ENCODE data around the gene DPP4. TPM values are rescaled to one million over a fixed set of nuclear protein-coding genes. Genes with fewer than 3 reads are reported as not detected.
A peak's percentile ranks its signal among the peaks of the same experiment; 100 is the strongest.

The DPP4 gene
- total and polyA plus RNA-seq, 2 experiments from 2014 or later = 149 to 218 TPM

DNA sequence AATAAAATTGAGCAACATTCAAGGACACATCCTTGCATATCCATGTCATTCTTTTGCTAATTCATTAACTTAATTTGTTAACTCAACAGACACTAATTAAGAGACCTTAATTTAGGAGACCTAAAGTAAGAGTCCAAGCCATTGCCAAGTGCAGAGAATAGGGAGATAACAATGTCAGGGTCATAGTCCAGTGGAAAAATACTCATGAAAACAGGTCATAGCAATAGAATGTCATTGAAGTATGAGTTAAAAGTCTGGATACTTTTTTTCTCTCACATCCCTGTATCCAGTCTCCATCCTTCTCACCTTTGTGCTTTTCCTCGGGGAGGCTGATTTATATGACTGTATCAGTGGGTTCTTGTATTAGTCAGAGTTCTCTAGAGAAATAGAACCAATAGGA, 26.6 kb upstream of the DPP4 start:
- no peaks in the 10 kb centered on the region for H3K9me2 ChIP-seq (replicated peaks; ENCODE audit: insufficient read depth)
- H3K4me2 ChIP-seq = no peak overlapping the region
- DNase-seq (ENCODE audit: low spot score) = peak; percentile 35
- TF ChIP-seq EZH2 (IDR thresholded peaks at IDR 0.05; ENCODE audit: borderline replicate concordance) (no peak), EZH2phosphoT487 (IDR thresholded peaks at IDR 0.05; ENCODE audit: low read depth, severe bottlenecking, unreplicated experiment) (no peak)
- TF ChIP-seq, protein P1, sequence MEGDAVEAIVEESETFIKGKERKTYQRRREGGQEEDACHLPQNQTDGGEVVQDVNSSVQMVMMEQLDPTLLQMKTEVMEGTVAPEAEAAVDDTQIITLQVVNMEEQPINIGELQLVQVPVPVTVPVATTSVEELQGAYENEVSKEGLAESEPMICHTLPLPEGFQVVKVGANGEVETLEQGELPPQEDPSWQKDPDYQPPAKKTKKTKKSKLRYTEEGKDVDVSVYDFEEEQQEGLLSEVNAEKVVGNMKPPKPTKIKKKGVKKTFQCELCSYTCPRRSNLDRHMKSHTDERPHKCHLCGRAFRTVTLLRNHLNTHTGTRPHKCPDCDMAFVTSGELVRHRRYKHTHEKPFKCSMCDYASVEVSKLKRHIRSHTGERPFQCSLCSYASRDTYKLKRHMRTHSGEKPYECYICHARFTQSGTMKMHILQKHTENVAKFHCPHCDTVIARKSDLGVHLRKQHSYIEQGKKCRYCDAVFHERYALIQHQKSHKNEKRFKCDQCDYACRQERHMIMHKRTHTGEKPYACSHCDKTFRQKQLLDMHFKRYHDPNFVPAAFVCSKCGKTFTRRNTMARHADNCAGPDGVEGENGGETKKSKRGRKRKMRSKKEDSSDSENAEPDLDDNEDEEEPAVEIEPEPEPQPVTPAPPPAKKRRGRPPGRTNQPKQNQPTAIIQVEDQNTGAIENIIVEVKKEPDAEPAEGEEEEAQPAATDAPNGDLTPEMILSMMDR (IDR thresholded peaks at IDR 0.05; ENCODE audit: poor library complexity) = no peak
- H2AFZ ChIP-seq = no peak overlapping the region
- no peaks in the 10 kb centered on the region for H3K79me2 ChIP-seq
- H3K36me3 ChIP-seq (replicated peaks; ENCODE audit: insufficient read depth, low read depth) = no peaks in the 10 kb centered on the region
- no peaks in the 10 kb centered on the region for H3K4me1 ChIP-seq (ENCODE audit: insufficient read depth)
- 57% methylated on average over 1 of the region's 1 CpG for WGBS (ENCODE audit: low lambda C conversion rate, missing lambda C conversion rate)
- no peak overlapping the region for H3K4me3 ChIP-seq
- no peaks in the 10 kb centered on the region for H3K27me3 ChIP-seq
- no peaks in the 10 kb centered on the region for H4K20me1 ChIP-seq (ENCODE audit: insufficient read depth, poor library complexity, severe bottlenecking)
- peak overlapping the region; percentile 53 for H3K27ac ChIP-seq
- H3K9me3 ChIP-seq (ENCODE audit: low read depth) = no peaks in the 10 kb centered on the region

DNA sequence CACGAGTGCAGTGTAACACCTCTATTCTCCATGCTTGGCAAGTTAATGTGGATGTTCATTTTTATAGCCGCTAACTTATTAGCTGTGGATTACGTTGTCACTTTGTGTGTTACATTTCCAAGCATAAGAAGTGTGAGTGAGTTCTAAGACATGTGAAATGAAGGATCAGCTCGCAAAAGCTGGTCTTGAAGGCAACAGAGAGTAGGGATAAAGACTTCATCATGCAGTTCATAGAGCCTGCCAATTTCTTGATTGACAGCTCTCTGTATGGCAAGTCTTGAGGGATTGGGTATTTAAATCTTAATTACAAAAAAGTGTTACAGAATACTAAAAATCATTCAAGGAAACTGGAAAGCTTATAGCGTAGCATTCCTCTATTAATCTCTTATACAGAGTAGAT, 25.8 kb upstream of the DPP4 start:
- H3K36me3 ChIP-seq (replicated peaks; ENCODE audit: insufficient read depth, low read depth) = no peaks in the 10 kb centered on the region
- H4K20me1 ChIP-seq (ENCODE audit: insufficient read depth, poor library complexity, severe bottlenecking) = no peaks in the 10 kb centered on the region
- no peaks in the 10 kb centered on the region for H3K9me3 ChIP-seq (ENCODE audit: low read depth)
- no peak overlapping the region for H3K4me2 ChIP-seq
- H3K27me3 ChIP-seq = no peaks in the 10 kb centered on the region
- H3K4me1 ChIP-seq (ENCODE audit: insufficient read depth) = no peaks in the 10 kb centered on the region
- H2AFZ ChIP-seq = no peak overlapping the region
- no peaks in the 10 kb centered on the region for H3K79me2 ChIP-seq
- TF ChIP-seq, protein P1 (IDR thresholded peaks at IDR 0.05; ENCODE audit: poor library complexity) = no peak
- no peak for TF ChIP-seq EZH2phosphoT487 (IDR thresholded peaks at IDR 0.05; ENCODE audit: low read depth, severe bottlenecking, unreplicated experiment)
- TF ChIP-seq EZH2 (IDR thresholded peaks at IDR 0.05; ENCODE audit: borderline replicate concordance) = no peak
- 92% methylated on average over 5 of the region's 5 CpGs for WGBS (ENCODE audit: low lambda C conversion rate, missing lambda C conversion rate)
- H3K9me2 ChIP-seq (replicated peaks; ENCODE audit: insufficient read depth) = no peaks in the 10 kb centered on the region
- no peak overlapping the region for H3K27ac ChIP-seq
- no peak for DNase-seq (ENCODE audit: low spot score)
- H3K4me3 ChIP-seq = no peak overlapping the region

DNA sequence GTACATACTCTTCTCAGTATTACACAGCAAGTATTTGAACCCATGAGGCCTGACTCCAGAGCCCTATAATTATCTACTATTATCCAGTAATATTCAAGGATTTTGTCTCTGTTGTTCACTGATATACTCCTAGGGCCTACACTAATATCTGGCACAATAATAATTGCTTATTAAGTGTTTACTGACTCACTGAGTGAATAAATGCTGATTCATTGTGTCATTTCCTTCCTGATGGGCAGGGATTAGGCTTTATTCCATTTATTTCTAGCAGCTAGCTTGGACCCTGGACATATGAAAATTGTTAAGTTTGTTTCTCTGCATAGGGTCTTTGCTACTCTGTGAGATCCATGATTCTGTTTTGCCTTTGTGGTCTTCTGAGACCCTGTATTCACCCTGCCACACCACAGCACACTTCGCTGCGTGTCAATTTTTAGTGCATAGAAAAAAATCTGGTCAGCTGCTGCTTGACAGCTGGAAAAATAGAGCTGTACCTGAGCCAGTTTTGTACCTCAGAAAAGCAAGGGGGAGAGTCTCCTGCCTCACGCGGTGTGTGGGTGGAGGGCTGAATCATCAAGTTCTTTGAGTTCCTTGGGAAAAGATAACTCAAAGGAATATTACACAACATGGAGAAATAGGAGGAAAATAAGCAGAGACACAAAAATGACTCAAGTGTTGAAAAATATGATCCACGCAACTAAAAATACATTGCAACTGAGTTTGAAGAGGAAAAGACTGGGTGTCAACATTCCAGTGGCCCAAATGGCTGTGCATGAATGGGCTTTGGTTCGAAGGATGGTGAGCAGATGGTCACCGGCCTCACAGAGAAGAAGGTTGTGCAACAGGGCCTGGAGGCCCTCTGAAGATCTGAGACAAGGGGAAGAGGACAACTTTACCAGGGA, 18.9 kb upstream of the DPP4 start:
- H4K20me1 ChIP-seq (ENCODE audit: insufficient read depth, poor library complexity, severe bottlenecking) = no peaks in the 10 kb centered on the region
- H3K79me2 ChIP-seq = no peaks in the 10 kb centered on the region
- no peak overlapping the region for H3K4me3 ChIP-seq
- TF ChIP-seq EZH2 (IDR thresholded peaks at IDR 0.05; ENCODE audit: borderline replicate concordance) = no peak
- TF ChIP-seq EZH2phosphoT487 (IDR thresholded peaks at IDR 0.05; ENCODE audit: low read depth, severe bottlenecking, unreplicated experiment) = no peak
- TF ChIP-seq, protein P1 (IDR thresholded peaks at IDR 0.05; ENCODE audit: poor library complexity) = no peak
- H3K9me3 ChIP-seq (ENCODE audit: low read depth) = no peaks in the 10 kb centered on the region
- no peaks in the 10 kb centered on the region for H3K27me3 ChIP-seq
- no peak overlapping the region for H3K4me2 ChIP-seq
- WGBS (ENCODE audit: low lambda C conversion rate, missing lambda C conversion rate) = 77% methylated on average over 7 of the region's 7 CpGs
- no peaks in the 10 kb centered on the region for H3K36me3 ChIP-seq (replicated peaks; ENCODE audit: insufficient read depth, low read depth)
- peak; percentile 75 for DNase-seq (ENCODE audit: low spot score)
- H2AFZ ChIP-seq = no peak overlapping the region
- peaks cover 32% of the 10 kb centered on the region for H3K4me1 ChIP-seq (ENCODE audit: insufficient read depth)
- H3K9me2 ChIP-seq (replicated peaks; ENCODE audit: insufficient read depth) = no peaks in the 10 kb centered on the region
- H3K27ac ChIP-seq = peak overlapping the region; percentile 86
